ENCODE data around the gene SRGN. TPM values are rescaled to one million over a fixed set of nuclear protein-coding genes. Genes with fewer than 3 reads are reported as not detected.

SRGN gene
- total and polyA plus RNA-seq, 2 of the 13 experiments (the other 11 are each of a cell fraction or from before 2014, with no cell fraction given): 0.09 TPM; not detected in 1

DNA sequence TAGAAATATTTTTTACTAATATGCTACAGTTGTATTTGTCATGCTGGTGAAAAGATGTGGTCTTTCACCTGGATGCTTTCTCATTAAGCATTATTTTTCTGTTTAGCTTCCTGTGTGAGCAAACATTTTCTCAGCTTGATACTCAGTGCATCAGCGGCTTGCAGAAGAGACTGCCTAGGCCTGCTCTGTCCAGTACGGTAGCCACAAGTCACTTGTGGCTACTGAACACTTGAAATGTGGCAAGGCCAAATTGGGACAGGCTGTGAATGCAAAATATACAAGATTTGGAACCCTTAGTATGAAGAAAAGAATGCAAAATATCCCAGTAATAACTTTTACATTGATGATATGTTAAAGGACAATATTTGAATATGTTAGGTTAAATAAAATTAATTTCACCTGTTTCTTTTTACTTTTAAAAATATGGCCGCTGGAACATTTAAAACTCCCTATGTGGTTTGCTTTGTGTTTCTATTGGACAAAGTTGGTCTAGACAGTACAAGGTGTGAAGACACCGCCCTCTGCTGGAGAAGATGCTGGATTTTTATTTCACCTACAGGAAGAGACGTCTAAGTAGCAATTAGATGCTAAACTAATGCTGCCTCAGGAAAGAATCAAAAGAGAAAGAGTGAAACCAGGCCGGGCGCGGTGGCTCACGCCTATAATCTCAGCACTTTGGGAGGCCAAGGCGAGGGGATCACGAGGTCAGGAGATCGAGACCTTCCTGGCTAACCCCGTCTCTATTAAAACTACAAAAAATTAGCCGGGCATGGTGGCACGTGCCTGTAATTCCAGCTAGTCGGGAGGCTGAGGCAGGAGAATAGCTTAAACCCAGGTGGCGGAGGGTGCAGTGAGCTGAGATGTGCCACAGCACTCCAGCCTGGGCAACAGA lies 5.3 kb downstream of the SRGN start (continued):
- TF ChIP-seq ARID3A (IDR thresholded peaks at IDR 0.05; ENCODE audit: low read depth, low read length) (peak; percentile 42; the same call in 1 of the 2 replicates), TBX3 (IDR thresholded peaks at IDR 0.05; ENCODE audit: borderline replicate concordance) (no peak), CREM (IDR thresholded peaks at IDR 0.05) (no peak), CREM (CRISPR knock-in tag; IDR thresholded peaks at IDR 0.05) (no peak), MAX (IDR thresholded peaks at IDR 0.05) (no peak), SALL1 (CRISPR knock-in tag; IDR thresholded peaks at IDR 0.05) (no peak), ARNT2 (CRISPR knock-in tag; IDR thresholded peaks at IDR 0.05; ENCODE audit: low read depth) (no peak), MYNN (CRISPR knock-in tag; IDR thresholded peaks at IDR 0.05; ENCODE audit: low read depth) (no peak), FOSL1 (CRISPR knock-in tag; IDR thresholded peaks at IDR 0.05; ENCODE audit: borderline replicate concordance) (no peak), CBX2 (IDR thresholded peaks at IDR 0.05; ENCODE audit: low read depth, low read length) (no peak), CBX2 (CRISPR knock-in tag; IDR thresholded peaks at IDR 0.05; ENCODE audit: low read depth) (no peak), ZBTB34 (CRISPR knock-in tag; IDR thresholded peaks at IDR 0.05) (no peak), RAD21 (CRISPR knock-in tag; IDR thresholded peaks at IDR 0.05) (peak; percentile 60), CHD4 (IDR thresholded peaks at IDR 0.05; ENCODE audit: borderline replicate concordance, low read length) (no peak), SUZ12 (IDR thresholded peaks at IDR 0.05; ENCODE audit: low read depth, low read length) (no peak), ZNF563 (CRISPR knock-in tag; IDR thresholded peaks at IDR 0.05) (no peak), THAP11 (CRISPR knock-in tag; IDR thresholded peaks at IDR 0.05) (peak; percentile 31; the same call in 1 of the 2 replicates)
- TF ChIP-seq, protein P1, sequence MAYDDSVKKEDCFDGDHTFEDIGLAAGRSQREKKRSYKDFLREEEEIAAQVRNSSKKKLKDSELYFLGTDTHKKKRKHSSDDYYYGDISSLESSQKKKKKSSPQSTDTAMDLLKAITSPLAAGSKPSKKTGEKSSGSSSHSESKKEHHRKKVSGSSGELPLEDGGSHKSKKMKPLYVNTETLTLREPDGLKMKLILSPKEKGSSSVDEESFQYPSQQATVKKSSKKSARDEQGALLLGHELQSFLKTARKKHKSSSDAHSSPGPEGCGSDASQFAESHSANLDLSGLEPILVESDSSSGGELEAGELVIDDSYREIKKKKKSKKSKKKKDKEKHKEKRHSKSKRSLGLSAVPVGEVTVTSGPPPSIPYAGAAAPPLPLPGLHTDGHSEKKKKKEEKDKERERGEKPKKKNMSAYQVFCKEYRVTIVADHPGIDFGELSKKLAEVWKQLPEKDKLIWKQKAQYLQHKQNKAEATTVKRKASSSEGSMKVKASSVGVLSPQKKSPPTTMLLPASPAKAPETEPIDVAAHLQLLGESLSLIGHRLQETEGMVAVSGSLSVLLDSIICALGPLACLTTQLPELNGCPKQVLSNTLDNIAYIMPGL (CRISPR knock-in tag; IDR thresholded peaks at IDR 0.05; ENCODE audit: borderline replicate concordance in 1 of 2, low read depth in 1 of 2): peak; percentile 37 to 43; a peak in 1 of 4 replicates
- TF ChIP-seq, protein P2, sequence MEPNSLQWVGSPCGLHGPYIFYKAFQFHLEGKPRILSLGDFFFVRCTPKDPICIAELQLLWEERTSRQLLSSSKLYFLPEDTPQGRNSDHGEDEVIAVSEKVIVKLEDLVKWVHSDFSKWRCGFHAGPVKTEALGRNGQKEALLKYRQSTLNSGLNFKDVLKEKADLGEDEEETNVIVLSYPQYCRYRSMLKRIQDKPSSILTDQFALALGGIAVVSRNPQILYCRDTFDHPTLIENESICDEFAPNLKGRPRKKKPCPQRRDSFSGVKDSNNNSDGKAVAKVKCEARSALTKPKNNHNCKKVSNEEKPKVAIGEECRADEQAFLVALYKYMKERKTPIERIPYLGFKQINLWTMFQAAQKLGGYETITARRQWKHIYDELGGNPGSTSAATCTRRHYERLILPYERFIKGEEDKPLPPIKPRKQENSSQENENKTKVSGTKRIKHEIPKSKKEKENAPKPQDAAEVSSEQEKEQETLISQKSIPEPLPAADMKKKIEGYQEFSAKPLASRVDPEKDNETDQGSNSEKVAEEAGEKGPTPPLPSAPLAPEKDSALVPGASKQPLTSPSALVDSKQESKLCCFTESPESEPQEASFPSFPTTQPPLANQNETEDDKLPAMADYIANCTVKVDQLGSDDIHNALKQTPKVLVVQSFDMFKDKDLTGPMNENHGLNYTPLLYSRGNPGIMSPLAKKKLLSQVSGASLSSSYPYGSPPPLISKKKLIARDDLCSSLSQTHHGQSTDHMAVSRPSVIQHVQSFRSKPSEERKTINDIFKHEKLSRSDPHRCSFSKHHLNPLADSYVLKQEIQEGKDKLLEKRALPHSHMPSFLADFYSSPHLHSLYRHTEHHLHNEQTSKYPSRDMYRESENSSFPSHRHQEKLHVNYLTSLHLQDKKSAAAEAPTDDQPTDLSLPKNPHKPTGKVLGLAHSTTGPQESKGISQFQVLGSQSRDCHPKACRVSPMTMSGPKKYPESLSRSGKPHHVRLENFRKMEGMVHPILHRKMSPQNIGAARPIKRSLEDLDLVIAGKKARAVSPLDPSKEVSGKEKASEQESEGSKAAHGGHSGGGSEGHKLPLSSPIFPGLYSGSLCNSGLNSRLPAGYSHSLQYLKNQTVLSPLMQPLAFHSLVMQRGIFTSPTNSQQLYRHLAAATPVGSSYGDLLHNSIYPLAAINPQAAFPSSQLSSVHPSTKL (CRISPR knock-in tag; IDR thresholded peaks at IDR 0.05): 0 out of 2 replicates have a peak, but pooled peaks have one; percentile 28
